Fibroblast of upper back skin (primary cell): ENCODE measurements around the gene HNRNPA1L2.
"Not testable (repeated sequence)": the region's sequence is repeated elsewhere in the genome, so short reads cannot be mapped to it uniquely, and the experiment has no call there.

ENCODE experiments used
- DNase-seq: peaks from one replicate; pipeline ENCODE4 v3.0.0-alpha.2; 2013

Gene HNRNPA1L2

DNA sequence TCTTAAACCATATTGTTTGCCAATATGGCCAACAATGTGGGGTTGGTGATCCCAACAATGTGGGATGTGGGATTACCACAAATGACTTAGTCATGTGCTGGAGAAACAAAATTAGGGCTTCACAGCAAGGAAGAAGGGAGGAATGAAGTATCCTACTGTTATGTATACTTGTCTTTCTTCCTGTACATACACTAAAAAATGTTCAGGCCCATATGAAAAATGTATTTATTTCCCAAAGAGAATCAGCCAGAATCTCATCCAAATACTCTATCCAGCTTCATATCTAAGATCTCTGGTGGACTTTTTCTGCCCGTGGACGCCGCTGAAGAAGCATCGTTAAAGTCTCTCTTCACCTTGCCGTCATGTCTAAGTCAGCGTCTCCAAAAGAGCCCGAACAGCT lies at the start of gene HNRNPA1L2:
Gene HNRNPA1L2, plus strand, starts transcription at position 301 of the 400 bp plus-strand sequence. Its CDS starts 62 bp downstream, at position 363.
- no peak for DNase-seq

GRCh38 chr13:52593175-52593574 lies 49.1 kb upstream of the HNRNPA1L2 start:
- DNase-seq, result not testable (repeated sequence)

GRCh38 chr13:52593812-52594211 lies 48.4 kb upstream of the HNRNPA1L2 start:
- DNase-seq, result not testable (repeated sequence)

DNA sequence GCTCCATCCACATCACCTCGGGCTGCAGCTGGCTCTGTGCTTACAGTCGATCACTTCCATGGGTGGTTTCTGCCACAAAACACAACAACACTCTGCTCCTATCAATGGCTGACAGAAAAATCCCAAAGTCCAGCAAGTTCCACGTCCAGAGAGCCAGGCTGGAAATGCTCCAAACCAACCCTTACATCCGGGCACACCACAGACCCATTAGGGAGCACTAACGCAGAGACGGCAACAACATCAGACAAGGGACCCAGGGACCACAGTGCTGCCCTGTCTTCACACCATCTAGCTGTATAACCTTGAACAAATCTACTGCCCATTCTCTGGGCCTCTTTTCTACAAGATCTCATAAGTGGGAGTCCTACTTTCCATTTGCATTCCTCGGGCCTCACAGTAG lies 47.9 kb upstream of the HNRNPA1L2 start:
- DNase-seq, result not testable (repeated sequence)

GRCh38 chr13:52597676-52598075 lies 44.6 kb upstream of the HNRNPA1L2 start:
- no peak for DNase-seq

GRCh38 chr13:52599037-52599847 lies 43.0 kb upstream of the HNRNPA1L2 start:
- DNase-seq, result peak; percentile 25

DNA sequence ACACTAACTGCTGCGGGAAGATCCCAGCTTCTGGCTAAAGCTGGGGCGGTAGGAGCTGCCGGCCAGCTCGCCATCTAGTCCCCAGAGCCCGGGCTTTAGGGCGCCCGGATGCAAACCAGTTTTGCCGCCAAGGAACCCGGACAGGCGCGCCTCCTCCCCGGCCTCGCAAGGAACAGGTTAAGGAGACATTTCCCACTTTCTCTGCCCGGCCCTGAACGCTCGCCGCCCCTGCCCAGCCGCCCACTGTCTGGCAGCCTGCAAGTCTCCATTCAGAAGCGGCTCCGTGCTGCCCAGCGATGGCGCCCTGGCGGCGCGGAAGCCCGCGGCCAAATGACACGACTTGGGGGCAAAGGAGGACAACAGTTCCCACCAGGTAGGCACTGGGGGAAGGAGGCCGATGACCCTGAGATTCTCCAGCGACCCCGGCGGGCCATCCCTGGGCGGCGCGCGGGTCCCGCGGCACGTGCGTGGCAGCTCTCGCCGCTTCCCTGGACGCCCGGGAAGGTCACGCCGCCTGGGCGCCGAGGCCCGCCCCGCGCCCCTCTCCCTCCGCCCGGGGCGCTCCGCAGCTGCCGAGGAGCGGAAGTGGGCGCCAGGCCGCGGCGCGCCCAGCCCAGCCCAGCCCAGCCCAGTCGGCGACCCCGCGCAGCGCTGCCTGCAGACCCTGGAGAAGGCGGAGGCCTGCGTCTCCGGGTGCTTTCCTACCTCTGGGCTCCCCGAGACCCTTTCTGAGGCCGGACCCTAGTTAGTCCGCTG lies 42.2 kb upstream of the HNRNPA1L2 start:
- peak; percentile 3 for DNase-seq

GRCh38 chr13:52600666-52601065 lies 41.6 kb upstream of the HNRNPA1L2 start:
- peak; percentile 4 for DNase-seq

DNA sequence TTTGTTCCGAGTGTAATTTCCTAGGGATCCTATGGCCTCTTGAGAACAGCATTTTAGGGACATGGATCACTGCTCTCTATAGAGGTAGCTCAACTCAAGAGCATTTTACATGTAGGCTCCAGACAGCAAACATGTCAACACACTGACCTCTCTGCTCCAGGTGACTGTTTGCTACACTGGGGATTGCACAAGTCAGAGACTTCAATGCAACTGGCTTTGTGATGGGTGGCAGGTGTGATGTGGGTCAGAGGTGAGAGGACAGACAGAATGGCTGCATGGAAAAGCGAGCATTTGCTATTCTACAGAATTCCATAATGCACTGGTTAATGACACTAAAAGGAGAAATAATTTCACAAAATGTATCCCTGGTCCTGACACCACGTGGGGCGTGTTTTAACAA lies 38.9 kb upstream of the HNRNPA1L2 start:
- DNase-seq, result not testable (repeated sequence)

DNA sequence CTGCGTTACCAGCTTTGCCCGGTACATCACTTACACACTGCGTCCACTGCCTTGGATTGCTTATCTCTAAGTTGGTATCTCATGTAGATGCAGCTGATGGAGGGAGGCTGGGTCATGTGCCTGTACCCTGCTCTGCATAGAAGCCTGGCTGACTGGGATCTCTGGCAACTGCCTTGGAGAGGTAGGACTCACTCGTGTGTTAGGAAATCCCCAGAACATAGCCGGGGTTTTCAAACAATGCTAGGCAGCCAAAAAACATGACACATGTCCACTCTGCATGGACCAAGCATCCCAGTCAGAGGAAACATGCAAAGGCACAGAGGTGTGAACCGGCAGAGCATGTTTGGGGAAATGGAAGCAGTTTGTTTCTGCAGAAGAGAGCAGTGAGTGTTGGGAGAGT lies 36.1 kb upstream of the HNRNPA1L2 start:
- not testable (repeated sequence) for DNase-seq

GRCh38 chr13:52606795-52607194 lies 35.4 kb upstream of the HNRNPA1L2 start:
- not testable (repeated sequence) for DNase-seq

DNA sequence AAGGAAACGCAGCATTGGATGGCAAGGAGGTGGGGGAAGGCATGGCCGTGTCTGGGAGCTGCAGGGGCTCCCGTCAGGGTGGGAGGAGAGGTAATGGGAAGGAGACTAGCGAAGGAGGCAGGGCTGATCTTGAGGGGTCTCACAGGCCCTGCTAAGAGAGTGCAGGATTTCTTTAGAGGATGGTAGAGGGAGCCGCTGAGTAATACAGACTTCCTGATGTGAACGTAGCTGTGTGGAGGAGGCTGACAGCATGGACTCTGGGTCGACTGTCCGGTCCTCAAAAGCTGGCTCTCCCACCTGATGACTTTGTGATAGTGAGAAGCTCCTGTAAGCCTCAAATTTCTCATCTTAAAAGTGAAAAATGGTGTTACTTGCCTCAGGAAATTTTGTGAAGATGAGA lies 34.0 kb upstream of the HNRNPA1L2 start:
- not testable (repeated sequence) for DNase-seq

DNA sequence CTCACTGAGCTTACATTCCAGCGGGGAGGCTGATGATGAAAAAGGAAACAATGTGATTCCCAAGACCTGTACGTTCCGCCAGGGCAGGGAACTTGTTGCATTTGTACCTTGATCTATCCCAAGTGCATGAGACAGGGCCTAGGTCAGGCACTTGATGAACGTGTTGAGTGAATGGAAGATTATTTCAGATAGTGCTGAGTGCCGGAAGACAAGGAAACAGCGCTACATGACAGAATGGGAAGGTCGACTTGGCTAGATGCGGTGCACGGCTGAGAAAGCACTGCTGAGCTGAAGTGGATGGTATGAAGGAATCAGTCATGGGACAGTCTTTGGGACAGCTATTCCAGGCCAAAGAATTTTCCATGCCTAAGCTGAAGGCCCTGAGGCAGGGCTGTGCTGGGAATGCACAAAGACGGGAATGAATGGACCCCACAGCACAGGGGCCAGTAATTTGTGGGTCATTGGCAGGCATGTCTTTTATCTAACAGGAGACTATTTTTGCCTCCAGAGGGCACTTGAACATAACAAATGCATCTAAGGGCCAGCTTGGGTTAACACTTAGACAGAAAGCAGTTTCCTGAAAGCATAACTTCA lies 33.1 kb upstream of the HNRNPA1L2 start:
- peak; percentile 39 for DNase-seq

- DNase-seq, result not testable (repeated sequence)
These were observed 32.1 kb upstream of the HNRNPA1L2 start for GRCh38 chr13:52610158-52610557.

GRCh38 chr13:52615134-52615801 lies 27.0 kb upstream of the HNRNPA1L2 start:
- no peak for DNase-seq

DNA sequence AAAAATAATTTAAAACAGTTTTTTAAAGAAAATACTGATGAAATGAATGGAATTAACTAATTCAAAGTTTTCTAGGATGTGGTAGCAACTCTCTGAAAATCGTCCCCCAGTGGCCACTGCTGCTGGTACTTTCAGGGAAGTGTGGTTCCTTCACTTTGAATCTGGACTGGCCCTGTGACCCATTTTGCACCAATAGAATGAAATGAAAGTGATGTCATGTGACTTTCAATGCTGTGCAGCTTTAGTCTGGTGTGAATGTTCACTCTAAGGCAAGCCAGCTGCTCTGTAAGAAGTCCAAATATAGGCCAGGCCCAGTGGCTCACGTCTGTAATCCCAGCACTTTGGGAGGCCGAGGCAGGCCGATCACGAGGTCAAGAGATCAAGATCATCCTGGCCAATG lies 26.4 kb upstream of the HNRNPA1L2 start:
- no peak for DNase-seq

GRCh38 chr13:52617070-52618060 lies 24.9 kb upstream of the HNRNPA1L2 start:
- peak; percentile 87 for DNase-seq

- DNase-seq, result not testable (repeated sequence)
These were observed 11.0 kb upstream of the HNRNPA1L2 start for GRCh38 chr13:52631083-52631690.

DNA sequence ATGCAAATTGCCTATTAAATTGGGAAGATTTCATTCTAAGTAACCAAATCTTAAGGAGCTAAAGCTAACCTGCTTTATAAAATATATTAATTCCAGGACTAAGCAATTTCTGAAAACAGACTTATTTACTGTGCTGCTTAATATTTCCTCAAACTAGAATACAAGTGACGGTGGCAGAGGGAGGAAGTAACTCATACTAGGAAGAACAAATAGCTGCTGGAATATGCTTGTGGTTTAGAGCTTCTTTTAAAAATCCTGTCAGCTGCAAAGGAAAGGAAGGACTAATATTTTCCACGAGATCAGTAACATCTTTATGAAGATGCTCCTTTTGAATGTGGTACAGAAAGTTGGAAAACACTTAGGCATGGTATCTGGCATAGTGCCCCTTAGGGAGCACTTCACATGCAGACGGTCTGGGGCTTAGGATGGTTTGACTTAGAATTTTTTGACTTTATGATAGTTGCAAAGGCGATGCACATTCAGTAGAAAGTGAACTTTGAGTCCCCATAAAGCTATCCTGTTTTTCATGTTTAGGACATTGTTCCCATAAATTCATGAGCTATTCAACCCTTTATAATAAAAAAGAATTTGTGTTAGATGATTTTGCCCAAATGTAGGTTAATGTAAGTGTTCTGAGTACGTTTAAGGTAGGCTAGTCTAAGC lies 3.4 kb upstream of the HNRNPA1L2 start:
- DNase-seq, result no peak

DNA sequence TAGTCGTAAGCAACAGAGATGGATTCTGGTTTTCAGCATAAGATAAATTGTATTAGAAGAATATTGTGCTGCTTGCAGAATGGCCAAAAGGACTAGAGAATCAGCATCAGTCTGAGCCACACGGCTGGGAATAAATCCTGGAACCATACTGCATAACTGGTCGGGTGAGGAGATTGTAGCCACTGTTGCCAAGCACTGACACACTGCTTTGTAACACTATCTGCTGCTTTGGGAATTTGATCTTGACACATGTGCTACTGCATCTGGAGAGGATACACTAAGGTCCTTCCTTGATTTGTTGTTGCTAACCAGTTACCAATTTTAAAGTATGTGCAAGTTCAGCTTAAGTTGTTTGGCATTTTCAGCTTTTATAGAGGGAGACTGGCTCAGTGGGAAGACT lies 1.9 kb downstream of the HNRNPA1L2 start:
- DNase-seq, result no peak

- no peak for DNase-seq
These were observed 4.7 kb downstream of the HNRNPA1L2 start for GRCh38 chr13:52646967-52647366.
